Esophagus squamous epithelium (tissue), 5 donors: ENCODE data around the gene BHLHA15. TPM values are rescaled to one million over a fixed set of nuclear protein-coding genes. Genes with fewer than 3 reads are reported as not detected.

Experiments used
- DNase-seq: peaks from one replicate; lab custom pipeline; 2025; lab: John Stamatoyannopoulos, UW
- H3K27ac ChIP-seq, 4 donors: fragments of 200-600 bp; sonication (generic); one replicate each; pipeline ENCODE4 v1.5.1; 2016 to 2019; ENCODE audit warnings: mild to moderate bottlenecking in 1 of 4
- H3K27me3 ChIP-seq, 4 donors: fragments of 200-600 bp; sonication (generic); 1 replicate in 3 of 4; 2 replicates in 1 of 4; pipeline versions ENCODE4 v1.5.1 to v1.6.0; 2017 to 2021; ENCODE audit warnings: antibody characterized with exemption in 1 of 4
- H3K36me3 ChIP-seq, 3 donors: fragments of 200-600 bp; sonication (generic); one replicate each; pipeline ENCODE4 v1.5.1; 2016 to 2019
- H3K4me1 ChIP-seq, 3 donors: fragments of 200-600 bp; sonication (generic); one replicate each; pipeline ENCODE4 v1.5.1; 2017 to 2019
- H3K4me3 ChIP-seq, 4 donors: fragments of 200-600 bp; sonication (generic); 1 replicate in 3 of 4; 2 replicates in 1 of 4; pipeline ENCODE4 v1.5.1; 2016 to 2019; ENCODE audit warnings: mild to moderate bottlenecking in 2 of 4, moderate library complexity in 1 of 4
- H3K9me3 ChIP-seq, 3 donors: fragments of 200-600 bp; sonication (generic); one replicate each; pipeline ENCODE4 v1.5.1; 2016 to 2019
- POLR2A ChIP-seq, 4 donors: fragments of 450-650 bp; IDR thresholded peaks; one replicate each; pipeline ENCODE4 v1.6.1; 2017; ENCODE audit warnings: antibody characterized with exemption in 4 of 4, mild to moderate bottlenecking in 4 of 4, moderate library complexity in 3 of 4
- WGBS, 2 donors: methylation state at CpG; one replicate each; pipeline ENCODE4 v1.1.5; 2018; 5-methylcytosine and 5-hydroxymethylcytosine counted together
- intact Hi-C: fragments of 100-400 bp; cut with DNase I; formaldehyde crosslinking; loops from one replicate; pipeline ENCODE4 v1.15.0; 2022
- total RNA-seq, 4 donors: library from RNA; depleted of rRNA; stranded (reverse); fragments of >200 nt; gene quantifications; one replicate each; pipeline ENCODE4 v1.1.0, GENCODE V29; 2016
- TF ChIP-seq, protein P1 (sequence below), 6 experiments: fragments of 450-650 bp in 4 of 6; fragments of 200-600 bp in 2 of 6; sonication (generic) in 2 of 6; IDR thresholded peaks; one replicate each; pipeline ENCODE4 v1.5.1; 2016 to 2019; ENCODE audit warnings: antibody characterized with exemption in 6 of 6, mild to moderate bottlenecking in 4 of 6, moderate library complexity in 4 of 6
- donor health status: DM: yes; HTN: yes; CAD: no.

BHLHA15 gene
- total RNA-seq, 4 donors from 2014 or later: 0.82 to 8.0 (median 2.3) TPM

GRCh38 chr7:98224701-98225181, 13.5 kb downstream of the BHLHA15 start:
- H3K9me3 ChIP-seq: no peaks in the 10 kb centered on the region
- H3K27me3 ChIP-seq: no peaks in the 10 kb centered on the region
- TF ChIP-seq, protein P1, sequence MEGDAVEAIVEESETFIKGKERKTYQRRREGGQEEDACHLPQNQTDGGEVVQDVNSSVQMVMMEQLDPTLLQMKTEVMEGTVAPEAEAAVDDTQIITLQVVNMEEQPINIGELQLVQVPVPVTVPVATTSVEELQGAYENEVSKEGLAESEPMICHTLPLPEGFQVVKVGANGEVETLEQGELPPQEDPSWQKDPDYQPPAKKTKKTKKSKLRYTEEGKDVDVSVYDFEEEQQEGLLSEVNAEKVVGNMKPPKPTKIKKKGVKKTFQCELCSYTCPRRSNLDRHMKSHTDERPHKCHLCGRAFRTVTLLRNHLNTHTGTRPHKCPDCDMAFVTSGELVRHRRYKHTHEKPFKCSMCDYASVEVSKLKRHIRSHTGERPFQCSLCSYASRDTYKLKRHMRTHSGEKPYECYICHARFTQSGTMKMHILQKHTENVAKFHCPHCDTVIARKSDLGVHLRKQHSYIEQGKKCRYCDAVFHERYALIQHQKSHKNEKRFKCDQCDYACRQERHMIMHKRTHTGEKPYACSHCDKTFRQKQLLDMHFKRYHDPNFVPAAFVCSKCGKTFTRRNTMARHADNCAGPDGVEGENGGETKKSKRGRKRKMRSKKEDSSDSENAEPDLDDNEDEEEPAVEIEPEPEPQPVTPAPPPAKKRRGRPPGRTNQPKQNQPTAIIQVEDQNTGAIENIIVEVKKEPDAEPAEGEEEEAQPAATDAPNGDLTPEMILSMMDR (IDR thresholded peaks at IDR 0.05): no peak
- TF ChIP-seq POLR2A (IDR thresholded peaks at IDR 0.05): no peak
- no peaks in the 10 kb centered on the region for H3K4me1 ChIP-seq
- no peak for DNase-seq
- intact Hi-C loops: no loop called here
- WGBS, 2 donors: 94% methylated on average over 11 of the region's 21 CpGs; no CpG with 5 or more reads in 1 of the 2 donors
- no peak overlapping the region for H3K4me3 ChIP-seq
- H3K36me3 ChIP-seq: peaks cover 7 to 99% (median 11%) of the 10 kb centered on the region in 3 donors
- no peak overlapping the region for H3K27ac ChIP-seq

- Histone ChIP-seq H3K4me3 (no peak overlapping the region), H3K27me3 (no peaks in the 10 kb centered on the region), H3K36me3 (peaks cover 7 to 98% (median 11%) of the 10 kb centered on the region in 3 donors), H3K9me3 (no peaks in the 10 kb centered on the region), H3K4me1 (no peaks in the 10 kb centered on the region), H3K27ac (no peak overlapping the region)
- intact Hi-C loops: no loop called here
- DNase-seq: no peak
- 84 to 94% methylated on average over 10 to 11 of the region's 16 CpGs for WGBS, 2 donors
- TF ChIP-seq POLR2A (IDR thresholded peaks at IDR 0.05): no peak
- TF ChIP-seq, protein P1 (IDR thresholded peaks at IDR 0.05): no peak
Observed at GRCh38 chr7:98225913-98226614, 14.8 kb downstream of the BHLHA15 start.

DNA sequence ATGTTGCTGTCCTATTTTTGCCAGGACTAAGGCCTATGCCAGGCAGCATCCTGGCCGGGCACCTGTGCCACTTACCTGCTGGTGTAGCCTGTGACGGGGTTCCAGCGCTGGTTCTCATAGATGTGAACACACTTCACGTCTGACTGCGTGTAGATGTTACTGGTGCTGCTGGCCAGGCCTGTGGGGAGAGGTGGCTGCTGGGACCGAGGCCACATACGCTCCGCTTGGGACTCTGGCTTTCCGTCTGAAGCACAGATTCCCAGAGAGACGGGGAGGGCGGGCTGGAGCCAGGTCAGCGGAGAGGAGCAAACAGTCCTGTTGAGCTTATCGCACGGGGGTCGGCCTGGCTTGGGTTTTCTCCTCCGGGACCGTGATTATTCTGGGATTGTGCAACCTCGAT, 16.7 kb downstream of the BHLHA15 start:
- no peak for DNase-seq
- Histone ChIP-seq H3K4me3 (no peak overlapping the region), H3K4me1 (no peaks in the 10 kb centered on the region), H3K9me3 (no peaks in the 10 kb centered on the region), H3K36me3 (peaks cover 3 to 96% (median 7%) of the 10 kb centered on the region in 3 donors), H3K27me3 (no peaks in the 10 kb centered on the region), H3K27ac (no peak overlapping the region)
- intact Hi-C loops: no loop called here
- TF ChIP-seq, protein P1 (IDR thresholded peaks at IDR 0.05): no peak
- TF ChIP-seq POLR2A (IDR thresholded peaks at IDR 0.05): no peak
- 94 to 95% methylated on average over 10 to 11 of the region's 18 CpGs for WGBS, 2 donors

DNA sequence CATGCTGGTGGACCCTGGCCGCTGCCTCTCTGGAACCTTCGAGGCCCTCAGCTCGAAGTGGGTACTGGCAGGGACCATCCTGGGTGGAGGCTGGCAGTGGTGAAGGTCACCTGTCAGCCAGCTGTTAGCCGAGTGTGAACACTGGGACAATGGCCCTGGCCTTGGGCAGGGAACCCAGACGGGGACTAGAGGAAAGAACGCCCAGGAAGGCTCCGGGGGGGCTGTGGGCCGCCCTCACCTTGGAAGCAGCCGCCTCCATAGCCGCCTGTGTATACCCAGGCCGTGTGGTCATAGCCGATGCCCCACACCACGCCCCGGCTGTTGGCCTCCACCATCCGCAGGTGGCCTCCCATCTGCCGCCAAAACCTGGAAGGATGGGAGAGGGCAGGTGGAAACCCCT, 17.6 kb downstream of the BHLHA15 start:
- Histone ChIP-seq H3K4me3 (no peak overlapping the region), H3K4me1 (no peaks in the 10 kb centered on the region), H3K27me3 (no peaks in the 10 kb centered on the region), H3K9me3 (no peaks in the 10 kb centered on the region), H3K36me3 (peaks cover 3 to 96% (median 7%) of the 10 kb centered on the region in 3 donors), H3K27ac (no peak overlapping the region)
- no peak for DNase-seq
- TF ChIP-seq POLR2A (IDR thresholded peaks at IDR 0.05): no peak
- TF ChIP-seq, protein P1 (IDR thresholded peaks at IDR 0.05): no peak
- intact Hi-C loops: no loop called here
- WGBS, 2 donors: 88 to 91% methylated on average over 4 to 8 of the region's 16 CpGs

GRCh38 chr7:98229441-98229840, 18.2 kb downstream of the BHLHA15 start:
- H3K4me1 ChIP-seq: no peaks in the 10 kb centered on the region
- DNase-seq: no peak
- no peaks in the 10 kb centered on the region for H3K9me3 ChIP-seq
- WGBS, 2 donors: 93% methylated on average over 2 of the region's 11 CpGs; no CpG with 5 or more reads in 1 of the 2 donors
- no peaks in the 10 kb centered on the region for H3K27me3 ChIP-seq
- intact Hi-C loops: no loop called here
- H3K36me3 ChIP-seq: peaks cover 3 to 96% (median 6%) of the 10 kb centered on the region in 3 donors
- H3K27ac ChIP-seq: no peak overlapping the region
- H3K4me3 ChIP-seq: no peak overlapping the region
- TF ChIP-seq, protein P1 (IDR thresholded peaks at IDR 0.05): no peak
- no peak for TF ChIP-seq POLR2A (IDR thresholded peaks at IDR 0.05)
